GM18907 (cell line): ENCODE measurements around the gene ACKR1.

ENCODE experiments used
- ATAC-seq: cut with Tn5 transposase; IDR thresholded peaks from one replicate; pipeline ENCODE4 v1.9.1; 2021; ENCODE audit warnings: mild to moderate bottlenecking, moderate library complexity; ENCODE audit not compliant: unreplicated experiment

Gene ACKR1

GRCh38 chr1:159218649-159219636 is 14.3 kb downstream of the ACKR1 start:
- ATAC-seq: no peak

- ATAC-seq: no peak
Observed at GRCh38 chr1:159222075-159222865, 17.6 kb downstream of the ACKR1 start.

GRCh38 chr1:159223004-159223403 is 18.3 kb downstream of the ACKR1 start:
- no peak for ATAC-seq

- ATAC-seq: no peak
Observed at GRCh38 chr1:159228554-159228953, 23.9 kb downstream of the ACKR1 start.

- ATAC-seq: no peak
Observed at GRCh38 chr1:159229260-159229885, 24.7 kb downstream of the ACKR1 start.

- ATAC-seq: no peak
Observed at GRCh38 chr1:159229896-159230295, 25.2 kb downstream of the ACKR1 start.

- peak; percentile 60 for ATAC-seq
Observed at GRCh38 chr1:159239551-159240220, 35.0 kb downstream of the ACKR1 start.

- no peak for ATAC-seq
Observed at GRCh38 chr1:159247266-159247665, 42.6 kb downstream of the ACKR1 start.

GRCh38 chr1:159248311-159248710 is 43.6 kb downstream of the ACKR1 start:
- no peak for ATAC-seq

GRCh38 chr1:159250638-159251216 is 46.1 kb downstream of the ACKR1 start:
- ATAC-seq: no peak
